ENCODE data around the gene PDCD6IP.

DNA sequence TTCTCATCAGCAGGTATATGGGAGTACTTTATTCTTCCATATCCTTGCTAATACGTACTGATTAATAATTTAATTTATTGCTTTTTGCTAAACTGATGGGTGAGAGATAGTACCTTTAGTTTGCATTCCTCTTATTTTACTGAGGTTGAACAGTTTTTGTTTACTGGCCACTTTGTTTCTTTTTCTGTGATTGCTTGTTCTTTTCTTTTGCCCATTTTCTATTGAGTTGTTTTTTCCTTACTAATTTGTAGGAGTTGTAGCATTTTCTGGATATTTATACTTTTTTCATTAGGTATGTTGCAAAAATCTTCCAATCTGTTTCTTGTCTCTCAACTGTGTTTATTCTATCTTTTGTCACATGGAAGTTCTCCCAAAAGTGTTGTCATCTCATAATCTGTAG, 4.8 kb downstream of the PDCD6IP start:
- TF ChIP-seq CTCF (IDR thresholded peaks at IDR 0.05 in 8 of 11, conservative IDR thresholded peaks at IDR 0.05 in 3 of 11) (no peak), POLR2A (IDR thresholded peaks at IDR 0.05) (no peak), POLR2AphosphoS5 (IDR thresholded peaks at IDR 0.05) (no peak)
